GM21367 (cell line): Measurements from ENCODE around the gene CCNA1.

Experiments
- ATAC-seq: cut with Tn5 transposase; IDR thresholded peaks from one replicate; pipeline ENCODE4 v1.9.1; 2021; ENCODE audit not compliant: unreplicated experiment

Gene CCNA1

GRCh38 chr13:36453516-36453915, 21.2 kb downstream of the CCNA1 start:
- ATAC-seq, result no peak

GRCh38 chr13:36454121-36454520, 21.8 kb downstream of the CCNA1 start:
- ATAC-seq, result no peak

GRCh38 chr13:36454987-36455386, 22.7 kb downstream of the CCNA1 start:
- no peak for ATAC-seq

- ATAC-seq, result no peak
These were observed 24.3 kb downstream of the CCNA1 start for GRCh38 chr13:36456577-36456976.

- ATAC-seq, result no peak
These were observed 29.2 kb downstream of the CCNA1 start for GRCh38 chr13:36461506-36461905.

- ATAC-seq, result no peak
These were observed 43.2 kb downstream of the CCNA1 start for GRCh38 chr13:36475468-36475867.

- no peak for ATAC-seq
These were observed 44.4 kb downstream of the CCNA1 start for GRCh38 chr13:36476661-36477060.

- ATAC-seq, result no peak
These were observed 48.6 kb downstream of the CCNA1 start for GRCh38 chr13:36480726-36481427.

GRCh38 chr13:36490055-36490454, 57.8 kb downstream of the CCNA1 start:
- no peak for ATAC-seq
